ENCODE results near the gene USP28. TPM values are rescaled to one million over a fixed set of nuclear protein-coding genes. Genes with fewer than 3 reads are reported as not detected.
A peak's percentile ranks its signal among the peaks of the same experiment; 100 is the strongest.

Gene USP28
- total and polyA plus RNA-seq, 4 donors = 8.4 to 28.5 (median 17.5) TPM

- peaks cover 0 to 3% of the 10 kb centered on the region in 2 donors for H3K36me3 ChIP-seq (ENCODE audit: control insufficient read depth in 1 of 2, insufficient read depth in 2 of 2, low read length in 1 of 2)
- no peak for ATAC-seq (ENCODE audit: low FRiP score)
- intact Hi-C loops (cut with DNase I) = no loop called here
- no peaks in the 10 kb centered on the region for H3K9me3 ChIP-seq (ENCODE audit: control insufficient read depth, low read length)
- H3K27me3 ChIP-seq (ENCODE audit: control insufficient read depth in 1 of 2, insufficient read depth in 2 of 2, low read length in 1 of 2) = no peaks in the 10 kb centered on the region
- no peak for DNase-seq
- no peak overlapping the region for H3K4me3 ChIP-seq (ENCODE audit: low read length in 2 of 2)
- no peaks in the 10 kb centered on the region for H3K4me1 ChIP-seq (ENCODE audit: control insufficient read depth in 1 of 2, insufficient read depth in 2 of 2, low read length in 2 of 2)
- peak overlapping the region in 1 of 2 donors; percentile 28 for H3K27ac ChIP-seq (ENCODE audit: low read depth in 1 of 2, low read length in 2 of 2)
- WGBS, 2 donors = 2 to 9% methylated on average over 5 of the region's 5 CpGs
Measured at GRCh38 chr11:113873236-113873626, 2.1 kb downstream of the USP28 start.

DNA sequence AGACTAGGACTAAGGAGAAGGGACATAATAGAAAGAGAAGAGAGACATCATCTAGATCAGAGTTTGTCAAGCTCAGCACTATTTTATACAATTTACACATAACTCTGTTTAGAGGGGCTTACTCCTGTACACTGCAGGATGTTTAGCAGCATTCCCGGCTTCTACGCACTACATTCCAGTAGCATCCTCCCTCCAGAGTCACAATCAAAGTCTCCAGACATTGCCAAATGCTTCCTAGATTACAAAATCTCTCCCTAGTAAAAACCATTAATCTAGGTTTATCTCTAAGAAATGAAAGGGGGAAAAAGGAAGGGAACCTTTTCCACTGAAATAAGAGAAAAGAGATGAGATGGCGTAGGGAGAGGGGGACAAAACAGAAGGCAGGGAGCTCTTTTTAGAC lies 4.0 kb downstream of the USP28 start:
- H3K36me3 ChIP-seq (ENCODE audit: control insufficient read depth in 1 of 2, insufficient read depth in 2 of 2, low read length in 1 of 2) = peaks cover 0 to 3% of the 10 kb centered on the region in 2 donors
- no peaks in the 10 kb centered on the region for H3K27me3 ChIP-seq (ENCODE audit: control insufficient read depth in 1 of 2, insufficient read depth in 2 of 2, low read length in 1 of 2)
- peak overlapping the region in 1 of 2 donors; percentile 21 for H3K27ac ChIP-seq (ENCODE audit: low read depth in 1 of 2, low read length in 2 of 2)
- H3K4me3 ChIP-seq (ENCODE audit: low read length in 2 of 2) = no peak overlapping the region
- ATAC-seq (ENCODE audit: low FRiP score) (no peak), DNase-seq (no peak)
- WGBS, 2 donors = 71 to 89% methylated on average over 3 of the region's 3 CpGs
- no peaks in the 10 kb centered on the region for H3K4me1 ChIP-seq (ENCODE audit: control insufficient read depth in 1 of 2, insufficient read depth in 2 of 2, low read length in 2 of 2)
- no peaks in the 10 kb centered on the region for H3K9me3 ChIP-seq (ENCODE audit: control insufficient read depth, low read length)
- intact Hi-C loops (cut with DNase I) = no loop called here

DNA sequence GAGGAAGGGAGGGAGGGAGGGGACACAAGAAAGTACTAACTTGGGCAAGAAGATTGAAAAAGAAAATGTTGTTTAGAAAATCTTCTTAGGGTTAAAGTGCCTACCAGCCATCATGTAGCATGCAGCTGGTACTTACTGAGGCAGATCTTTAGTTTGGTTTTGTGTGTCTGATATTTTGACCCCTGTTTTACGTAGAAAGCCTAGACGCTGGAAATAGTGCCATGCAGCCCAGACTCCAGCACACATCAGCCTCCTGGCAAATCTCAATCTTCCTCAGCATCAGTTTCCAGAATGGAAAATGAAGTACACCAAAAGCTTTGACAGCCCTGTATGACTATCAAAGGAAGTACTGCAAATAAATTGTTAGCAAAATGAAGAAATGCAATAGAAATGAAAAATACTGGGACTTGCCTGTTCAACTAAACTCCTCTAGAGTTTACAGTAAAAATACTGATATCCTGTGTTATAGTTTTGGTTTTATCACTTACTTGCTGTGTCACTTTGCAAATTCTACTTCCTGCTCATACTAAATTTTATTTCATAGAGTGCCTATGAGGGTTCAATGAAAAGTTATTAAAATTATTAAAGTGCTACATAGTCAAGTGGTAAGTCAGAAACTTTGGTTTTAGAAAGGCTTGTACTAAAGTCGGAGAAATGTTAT lies 7.4 kb downstream of the USP28 start:
- intact Hi-C loops (cut with DNase I) = no loop called here
- Histone ChIP-seq H3K4me3 (ENCODE audit: low read length in 2 of 2) (no peak overlapping the region), H3K4me1 (ENCODE audit: control insufficient read depth in 1 of 2, insufficient read depth in 2 of 2, low read length in 2 of 2) (no peaks in the 10 kb centered on the region), H3K9me3 (ENCODE audit: control insufficient read depth, low read length) (no peaks in the 10 kb centered on the region), H3K36me3 (ENCODE audit: control insufficient read depth in 1 of 2, insufficient read depth in 2 of 2, low read length in 1 of 2) (peaks cover 0 to 3% of the 10 kb centered on the region in 2 donors), H3K27ac (ENCODE audit: low read depth in 1 of 2, low read length in 2 of 2) (no peak overlapping the region), H3K27me3 (ENCODE audit: control insufficient read depth in 1 of 2, insufficient read depth in 2 of 2, low read length in 1 of 2) (no peaks in the 10 kb centered on the region)
- ATAC-seq (ENCODE audit: low FRiP score) (no peak), DNase-seq (no peak)
- 47 to 49% methylated on average over 3 of the region's 3 CpGs for WGBS, 2 donors

- H3K4me1 ChIP-seq (ENCODE audit: control insufficient read depth in 1 of 2, insufficient read depth in 2 of 2, low read length in 2 of 2) = no peaks in the 10 kb centered on the region
- H3K27ac ChIP-seq (ENCODE audit: low read depth in 1 of 2, low read length in 2 of 2) = no peak overlapping the region
- no peaks in the 10 kb centered on the region for H3K27me3 ChIP-seq (ENCODE audit: control insufficient read depth in 1 of 2, insufficient read depth in 2 of 2, low read length in 1 of 2)
- H3K9me3 ChIP-seq (ENCODE audit: control insufficient read depth, low read length) = no peaks in the 10 kb centered on the region
- DNase-seq = no peak
- intact Hi-C loops (cut with DNase I) = no loop called here
- 96% methylated on average over 8 of the region's 8 CpGs for WGBS, 2 donors
- ATAC-seq (ENCODE audit: low FRiP score) = no peak
- peaks cover 0 to 3% of the 10 kb centered on the region in 2 donors for H3K36me3 ChIP-seq (ENCODE audit: control insufficient read depth in 1 of 2, insufficient read depth in 2 of 2, low read length in 1 of 2)
- H3K4me3 ChIP-seq (ENCODE audit: low read length in 2 of 2) = no peak overlapping the region
Measured at GRCh38 chr11:113865873-113866272, 9.5 kb downstream of the USP28 start.

DNA sequence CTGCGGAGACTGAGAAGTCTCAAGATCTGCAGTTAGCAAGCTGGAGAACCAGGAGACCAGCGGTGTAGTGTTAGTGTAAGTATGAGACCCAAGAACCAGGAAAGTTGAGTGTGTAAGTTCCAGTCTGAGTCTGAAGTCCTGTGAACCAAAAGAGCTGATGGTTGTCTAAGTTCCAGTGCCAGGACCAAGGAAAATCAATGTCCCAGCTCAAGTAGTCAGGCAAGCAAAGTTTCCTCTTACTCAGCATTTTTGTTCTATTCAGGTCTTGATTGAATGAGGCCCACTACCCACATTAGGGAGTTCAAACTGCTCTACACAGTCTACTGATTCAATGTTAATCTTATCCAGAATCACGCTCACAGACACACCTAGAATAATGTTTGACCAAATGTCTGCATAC lies 11.0 kb downstream of the USP28 start:
- no peaks in the 10 kb centered on the region for H3K36me3 ChIP-seq (ENCODE audit: control insufficient read depth in 1 of 2, insufficient read depth in 2 of 2, low read length in 1 of 2)
- 96 to 98% methylated on average over 3 of the region's 3 CpGs for WGBS, 2 donors
- no peak overlapping the region for H3K27ac ChIP-seq (ENCODE audit: low read depth in 1 of 2, low read length in 2 of 2)
- ATAC-seq (ENCODE audit: low FRiP score) (no peak), DNase-seq (no peak)
- intact Hi-C loops (cut with DNase I) = no loop called here
- H3K9me3 ChIP-seq (ENCODE audit: control insufficient read depth, low read length) = no peaks in the 10 kb centered on the region
- H3K4me3 ChIP-seq (ENCODE audit: low read length in 2 of 2) = no peak overlapping the region
- no peaks in the 10 kb centered on the region for H3K4me1 ChIP-seq (ENCODE audit: control insufficient read depth in 1 of 2, insufficient read depth in 2 of 2, low read length in 2 of 2)
- H3K27me3 ChIP-seq (ENCODE audit: control insufficient read depth in 1 of 2, insufficient read depth in 2 of 2, low read length in 1 of 2) = no peaks in the 10 kb centered on the region

DNA sequence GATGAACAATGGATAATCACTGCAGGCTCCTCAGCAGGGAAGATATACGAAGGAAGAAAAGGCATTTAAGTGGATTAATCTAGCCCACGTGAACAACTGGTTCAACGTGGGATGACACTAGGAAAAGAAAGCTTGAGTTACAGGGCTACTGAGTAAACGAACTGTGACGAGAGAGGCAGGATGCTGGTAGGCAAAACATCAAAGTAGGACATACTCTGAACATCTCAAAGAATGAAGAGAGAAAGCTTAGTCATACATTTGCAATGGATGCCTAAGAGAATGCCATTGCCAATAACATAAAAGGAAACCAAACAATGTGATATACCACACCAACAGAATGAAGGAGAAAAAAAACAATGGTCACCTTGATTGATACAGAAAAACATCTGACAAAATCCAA lies 12.9 kb downstream of the USP28 start:
- intact Hi-C loops (cut with DNase I) = no loop called here
- WGBS, 2 donors = 72 to 74% methylated on average over 5 of the region's 5 CpGs
- Histone ChIP-seq H3K27me3 (ENCODE audit: control insufficient read depth in 1 of 2, insufficient read depth in 2 of 2, low read length in 1 of 2) (no peaks in the 10 kb centered on the region), H3K9me3 (ENCODE audit: control insufficient read depth, low read length) (no peaks in the 10 kb centered on the region), H3K4me3 (ENCODE audit: low read length in 2 of 2) (no peak overlapping the region), H3K27ac (ENCODE audit: low read depth in 1 of 2, low read length in 2 of 2) (no peak overlapping the region), H3K4me1 (ENCODE audit: control insufficient read depth in 1 of 2, insufficient read depth in 2 of 2, low read length in 2 of 2) (no peaks in the 10 kb centered on the region), H3K36me3 (ENCODE audit: control insufficient read depth in 1 of 2, insufficient read depth in 2 of 2, low read length in 1 of 2) (no peaks in the 10 kb centered on the region)
- DNase-seq = no peak
- no peak for ATAC-seq (ENCODE audit: low FRiP score)

DNA sequence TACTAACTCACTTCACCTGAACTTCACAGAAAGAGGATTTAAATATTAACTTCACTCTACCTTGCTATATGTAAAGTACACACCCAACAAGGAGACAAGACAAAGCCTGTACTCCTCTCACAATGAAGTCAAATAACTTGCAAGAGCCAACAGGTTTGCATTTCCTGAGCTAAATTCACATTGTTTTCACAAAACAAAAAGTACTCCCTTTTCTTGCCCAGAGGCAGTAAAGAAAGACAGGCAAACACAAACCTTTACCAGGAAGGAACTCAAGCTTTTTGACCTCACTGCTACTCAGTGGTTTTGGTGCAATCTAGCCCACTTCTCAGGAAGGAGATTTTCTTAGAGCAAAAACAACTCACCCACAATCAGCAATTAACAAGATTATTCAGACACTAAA lies 15.7 kb downstream of the USP28 start:
- Histone ChIP-seq H3K27ac (ENCODE audit: low read depth in 1 of 2, low read length in 2 of 2) (no peak overlapping the region), H3K4me3 (ENCODE audit: low read length in 2 of 2) (no peak overlapping the region), H3K27me3 (ENCODE audit: control insufficient read depth in 1 of 2, insufficient read depth in 2 of 2, low read length in 1 of 2) (no peaks in the 10 kb centered on the region), H3K9me3 (ENCODE audit: control insufficient read depth, low read length) (no peaks in the 10 kb centered on the region), H3K36me3 (ENCODE audit: control insufficient read depth in 1 of 2, insufficient read depth in 2 of 2, low read length in 1 of 2) (no peaks in the 10 kb centered on the region), H3K4me1 (ENCODE audit: control insufficient read depth in 1 of 2, insufficient read depth in 2 of 2, low read length in 2 of 2) (no peaks in the 10 kb centered on the region)
- intact Hi-C loops (cut with DNase I) = no loop called here
- ATAC-seq (ENCODE audit: low FRiP score) (no peak), DNase-seq (no peak)

GRCh38 chr11:113856966-113857759 lies 18.2 kb downstream of the USP28 start:
- H3K4me1 ChIP-seq (ENCODE audit: control insufficient read depth in 1 of 2, insufficient read depth in 2 of 2, low read length in 2 of 2) = no peaks in the 10 kb centered on the region
- H3K9me3 ChIP-seq (ENCODE audit: control insufficient read depth, low read length) = no peaks in the 10 kb centered on the region
- intact Hi-C loops (cut with DNase I) = no loop called here
- H3K4me3 ChIP-seq (ENCODE audit: low read length in 2 of 2) = no peak overlapping the region
- no peak for DNase-seq
- H3K27ac ChIP-seq (ENCODE audit: low read depth in 1 of 2, low read length in 2 of 2) = no peak overlapping the region
- WGBS, 2 donors = 82 to 85% methylated on average over 5 of the region's 5 CpGs
- no peaks in the 10 kb centered on the region for H3K27me3 ChIP-seq (ENCODE audit: control insufficient read depth in 1 of 2, insufficient read depth in 2 of 2, low read length in 1 of 2)
- peaks cover 0 to 7% of the 10 kb centered on the region in 2 donors for H3K36me3 ChIP-seq (ENCODE audit: control insufficient read depth in 1 of 2, insufficient read depth in 2 of 2, low read length in 1 of 2)
- ATAC-seq (ENCODE audit: low FRiP score) = no peak

DNA sequence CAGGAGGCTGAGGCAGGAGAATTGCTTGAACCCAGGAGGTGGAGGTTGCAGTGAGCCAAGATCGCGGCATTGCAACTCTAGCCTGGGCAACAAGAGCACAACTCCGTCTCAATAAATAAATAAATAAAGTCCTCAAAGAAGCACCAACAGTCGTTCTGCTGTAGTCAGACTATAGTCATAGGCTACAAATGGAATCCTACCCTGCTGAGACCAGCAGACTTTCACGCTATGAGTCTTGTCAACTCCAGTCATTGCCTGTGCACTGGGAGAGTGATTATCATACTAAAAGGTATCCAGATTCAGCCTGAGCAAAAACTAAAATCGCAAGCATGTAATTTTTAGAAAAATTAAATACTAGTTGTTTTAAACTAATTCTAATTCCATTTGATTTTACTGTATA lies 19.6 kb downstream of the USP28 start:
- Histone ChIP-seq H3K27me3 (ENCODE audit: control insufficient read depth in 1 of 2, insufficient read depth in 2 of 2, low read length in 1 of 2) (no peaks in the 10 kb centered on the region), H3K9me3 (ENCODE audit: control insufficient read depth, low read length) (no peaks in the 10 kb centered on the region), H3K36me3 (ENCODE audit: control insufficient read depth in 1 of 2, insufficient read depth in 2 of 2, low read length in 1 of 2) (peaks cover 4 to 7% of the 10 kb centered on the region in 2 donors), H3K4me3 (ENCODE audit: low read length in 2 of 2) (no peak overlapping the region), H3K4me1 (ENCODE audit: control insufficient read depth in 1 of 2, insufficient read depth in 2 of 2, low read length in 2 of 2) (no peaks in the 10 kb centered on the region), H3K27ac (ENCODE audit: low read depth in 1 of 2, low read length in 2 of 2) (no peak overlapping the region)
- no peak for ATAC-seq (ENCODE audit: low FRiP score)
- WGBS, 2 donors = 93 to 96% methylated on average over 6 of the region's 6 CpGs
- intact Hi-C loops (cut with DNase I) = no loop called here
- DNase-seq = no peak
